Peyer's patch (tissue), 4 donors: Measurements from ENCODE around the gene MYEOV.

Experiments used
- CTCF ChIP-seq, 6 experiments: fragments of 450-650 bp in 4 of 6; fragments of 200-600 bp in 2 of 6; sonication (generic) in 1 of 6; IDR thresholded peaks; one replicate each; pipeline ENCODE4 v1.5.1; 2017 to 2019; ENCODE audit warnings: antibody characterized with exemption in 6 of 6, mild to moderate bottlenecking in 3 of 6, moderate library complexity in 1 of 6
- POLR2A ChIP-seq, 2 donors: fragments of 450-650 bp; IDR thresholded peaks; one replicate each; pipeline ENCODE4 v1.5.1; 2017; ENCODE audit warnings: antibody characterized with exemption in 2 of 2, mild to moderate bottlenecking in 2 of 2, moderate library complexity in 2 of 2

DNA sequence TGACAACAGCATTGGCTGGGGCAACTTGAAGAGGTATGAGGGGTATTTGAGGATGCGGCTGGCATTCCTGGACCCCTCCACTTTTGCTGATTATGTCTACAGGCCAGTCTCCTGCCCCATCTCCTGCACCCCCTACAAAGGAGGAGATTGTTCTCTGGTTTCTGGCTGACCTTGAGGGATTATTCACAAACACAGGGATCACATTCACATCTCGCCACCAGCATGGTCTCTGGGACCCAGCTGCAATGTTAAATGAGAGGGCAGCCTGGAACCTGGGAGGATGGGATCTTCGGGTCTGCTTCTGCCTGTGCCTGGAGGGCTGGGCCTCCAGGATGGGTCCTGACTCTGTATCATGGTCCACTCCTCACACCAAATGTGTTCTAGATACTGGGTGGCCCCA lies 32.8 kb upstream of the MYEOV start:
- TF ChIP-seq CTCF (IDR thresholded peaks at IDR 0.05) (no peak), POLR2A (IDR thresholded peaks at IDR 0.05) (no peak)
